Fibroblast of pulmonary artery (primary cell): ENCODE data around the gene SDF2L1.
"Not testable (repeated sequence)": the region's sequence is repeated elsewhere in the genome, so short reads cannot be mapped to it uniquely, and the experiment has no call there.

Experiments used
- DNase-seq: peaks from one replicate; pipeline ENCODE4 v3.0.0-alpha.2; 2010; ENCODE audit warnings: low read depth
- H3K4me3 ChIP-seq: replicated peaks from 2 replicates; pipeline ENCODE4 v1.5.1; 2011; ENCODE audit warnings: low read depth, mild to moderate bottlenecking, control low read depth, low read length, moderate library complexity
- TF ChIP-seq, protein P1 (sequence below): IDR thresholded peaks from 2 replicates; pipeline ENCODE4 v1.5.1; 2011; ENCODE audit warnings: mild to moderate bottlenecking, control low read depth, low read length, inconsistent platforms; ENCODE audit errors: missing control alignments

The SDF2L1 gene

DNA sequence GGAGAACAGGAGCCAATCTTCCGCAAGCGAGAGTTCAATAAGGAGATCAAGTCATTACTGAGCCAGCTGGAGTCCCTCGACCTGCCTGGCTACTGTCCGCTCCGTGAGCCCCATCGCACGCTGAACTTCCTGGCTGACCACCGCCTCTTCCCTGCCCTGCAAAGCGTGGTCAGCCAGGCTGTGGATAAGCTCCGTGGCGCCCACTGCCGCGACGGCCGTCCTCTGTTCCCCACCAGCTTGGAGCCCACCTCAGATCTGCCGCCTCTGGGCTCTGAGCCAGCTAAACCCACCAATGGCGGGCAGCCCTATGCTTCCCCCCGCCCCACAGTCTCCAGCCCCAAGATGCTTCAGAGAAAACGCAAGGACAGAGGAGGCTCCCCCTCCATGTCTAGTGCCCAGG is 7.3 kb upstream of the SDF2L1 start:
- TF ChIP-seq, protein P1, sequence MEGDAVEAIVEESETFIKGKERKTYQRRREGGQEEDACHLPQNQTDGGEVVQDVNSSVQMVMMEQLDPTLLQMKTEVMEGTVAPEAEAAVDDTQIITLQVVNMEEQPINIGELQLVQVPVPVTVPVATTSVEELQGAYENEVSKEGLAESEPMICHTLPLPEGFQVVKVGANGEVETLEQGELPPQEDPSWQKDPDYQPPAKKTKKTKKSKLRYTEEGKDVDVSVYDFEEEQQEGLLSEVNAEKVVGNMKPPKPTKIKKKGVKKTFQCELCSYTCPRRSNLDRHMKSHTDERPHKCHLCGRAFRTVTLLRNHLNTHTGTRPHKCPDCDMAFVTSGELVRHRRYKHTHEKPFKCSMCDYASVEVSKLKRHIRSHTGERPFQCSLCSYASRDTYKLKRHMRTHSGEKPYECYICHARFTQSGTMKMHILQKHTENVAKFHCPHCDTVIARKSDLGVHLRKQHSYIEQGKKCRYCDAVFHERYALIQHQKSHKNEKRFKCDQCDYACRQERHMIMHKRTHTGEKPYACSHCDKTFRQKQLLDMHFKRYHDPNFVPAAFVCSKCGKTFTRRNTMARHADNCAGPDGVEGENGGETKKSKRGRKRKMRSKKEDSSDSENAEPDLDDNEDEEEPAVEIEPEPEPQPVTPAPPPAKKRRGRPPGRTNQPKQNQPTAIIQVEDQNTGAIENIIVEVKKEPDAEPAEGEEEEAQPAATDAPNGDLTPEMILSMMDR: no peak
- no peak for DNase-seq
- H3K4me3 ChIP-seq: no peak overlapping the region

DNA sequence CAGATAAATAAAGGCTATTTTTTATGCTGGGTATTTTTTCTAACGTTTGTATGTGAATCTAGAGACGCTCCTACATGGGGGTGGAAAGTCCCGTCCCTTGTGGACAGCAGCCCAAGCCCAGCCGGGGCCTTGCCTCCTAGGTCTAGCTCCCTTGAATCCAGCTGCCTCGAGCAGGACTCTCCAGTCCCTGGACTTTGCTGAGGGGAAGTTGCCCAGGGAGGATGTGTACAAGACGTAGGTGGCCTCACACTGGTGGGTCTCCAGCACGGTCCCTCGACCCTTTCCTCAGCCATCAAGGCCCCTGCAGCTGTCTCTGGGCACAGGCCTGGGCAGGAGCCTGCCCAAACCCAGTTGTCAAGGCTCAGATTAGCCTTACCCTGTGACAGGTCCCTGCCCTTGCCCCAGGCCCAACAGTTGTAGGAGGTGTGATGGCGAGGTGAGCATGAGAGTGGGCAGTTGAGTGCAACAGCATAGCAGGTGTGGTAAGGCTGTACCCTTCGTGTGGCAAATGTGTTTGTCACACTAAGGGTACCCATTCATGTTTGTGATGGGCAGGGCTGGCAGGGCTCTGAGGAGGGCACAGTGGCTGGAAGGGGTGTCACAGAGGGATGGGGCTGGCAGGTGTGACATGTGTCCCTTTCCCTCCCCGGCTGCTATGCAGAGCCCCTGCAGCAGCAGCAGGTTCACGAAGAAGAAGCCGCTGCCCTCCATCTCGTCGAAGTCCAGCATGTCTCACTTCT is 6.2 kb upstream of the SDF2L1 start:
- DNase-seq: no peak
- no peak overlapping the region for H3K4me3 ChIP-seq
- TF ChIP-seq, protein P1: no peak

DNA sequence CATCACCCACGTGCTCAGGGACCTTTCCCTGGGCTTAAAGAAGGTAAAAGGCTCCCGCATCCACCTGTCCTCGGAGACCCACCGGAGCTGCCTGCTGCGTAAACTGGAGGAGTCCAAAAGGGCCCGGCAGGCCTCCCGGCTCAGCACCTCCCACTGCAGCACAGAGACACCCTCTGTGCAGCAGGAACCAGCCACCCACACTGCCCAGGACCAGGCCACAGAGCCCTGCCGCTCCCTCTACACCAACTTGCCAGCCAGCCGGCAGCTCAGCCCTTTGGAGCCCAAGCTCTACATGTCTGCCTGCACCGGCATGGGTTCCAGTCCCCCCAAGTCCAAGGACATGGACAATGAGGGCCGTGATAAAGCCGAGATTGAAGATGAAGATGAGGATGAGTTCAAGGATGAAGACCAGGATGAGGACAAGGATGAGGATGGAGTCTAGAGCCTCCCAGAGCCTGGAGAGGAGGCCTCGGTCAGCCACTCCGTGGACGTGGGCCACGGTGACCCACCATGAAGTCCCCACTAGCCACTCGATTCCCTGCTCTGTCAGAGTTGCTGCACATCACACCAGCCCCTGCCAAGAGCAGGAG is 5.4 kb upstream of the SDF2L1 start:
- TF ChIP-seq, protein P1: no peak
- H3K4me3 ChIP-seq: no peak overlapping the region
- DNase-seq: no peak

DNA sequence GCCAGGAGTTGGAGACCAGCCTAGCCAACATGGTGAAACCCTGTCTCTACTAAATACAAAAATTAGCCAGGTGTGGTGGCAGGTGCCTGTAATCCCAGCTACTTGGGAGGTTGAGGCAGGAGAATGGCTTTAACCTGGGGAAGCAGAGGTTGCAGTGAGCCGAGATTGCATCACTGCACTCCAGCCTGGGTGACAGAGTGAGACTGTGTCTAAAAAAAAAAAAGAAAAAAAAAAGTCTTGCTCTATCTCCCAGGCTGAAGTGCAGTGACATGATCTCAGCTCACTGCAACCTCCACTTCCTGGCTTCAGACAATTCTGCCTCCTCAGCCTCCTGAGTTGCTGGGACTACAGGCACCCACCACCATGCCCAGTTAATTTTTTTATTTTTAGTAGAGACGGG is 4.7 kb upstream of the SDF2L1 start:
- DNase-seq, H3K4me3 ChIP-seq: not testable (repeated sequence)

DNA sequence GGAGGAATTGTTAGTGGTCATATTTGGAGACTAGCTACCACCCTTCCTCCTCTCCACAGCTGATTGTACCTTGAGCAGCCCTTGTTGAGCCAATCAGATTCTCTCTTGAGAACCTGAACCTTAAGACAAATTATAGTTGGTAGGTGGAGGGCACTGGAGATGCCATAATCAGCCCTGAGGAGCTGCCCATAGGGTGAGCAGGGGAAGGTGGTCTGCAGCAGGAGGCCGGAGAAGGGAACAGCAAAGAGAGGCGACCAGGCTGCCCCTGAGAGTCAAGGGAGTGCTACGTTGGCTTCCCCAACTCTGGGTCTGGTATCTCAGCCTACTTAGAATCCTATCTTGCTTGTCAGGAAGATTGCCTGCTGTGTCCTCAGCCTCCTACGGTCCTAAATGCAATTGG is 2.7 kb upstream of the SDF2L1 start:
- TF ChIP-seq, protein P1: no peak
- no peak for DNase-seq
- no peak overlapping the region for H3K4me3 ChIP-seq

DNA sequence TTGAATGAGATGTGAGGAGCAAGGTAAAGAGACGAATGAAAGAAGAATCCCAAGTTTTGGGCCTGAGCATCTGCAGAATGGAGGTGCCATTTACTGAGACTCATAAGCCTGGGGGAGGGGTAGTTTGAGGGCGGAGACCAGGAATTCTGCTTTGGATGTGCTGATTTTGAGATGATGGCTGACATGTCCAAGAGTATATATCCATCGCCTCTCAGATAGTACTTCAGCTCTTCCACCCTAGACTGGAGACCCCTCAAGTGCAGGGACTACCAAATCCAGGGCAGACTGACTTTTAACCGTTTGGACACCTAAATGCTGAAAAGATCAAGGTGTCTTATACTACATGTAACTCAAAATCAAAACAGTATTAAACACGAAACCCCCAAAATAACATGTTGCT is 1.3 kb upstream of the SDF2L1 start:
- no peak for DNase-seq
- no peak overlapping the region for H3K4me3 ChIP-seq
- TF ChIP-seq, protein P1: no peak

DNA sequence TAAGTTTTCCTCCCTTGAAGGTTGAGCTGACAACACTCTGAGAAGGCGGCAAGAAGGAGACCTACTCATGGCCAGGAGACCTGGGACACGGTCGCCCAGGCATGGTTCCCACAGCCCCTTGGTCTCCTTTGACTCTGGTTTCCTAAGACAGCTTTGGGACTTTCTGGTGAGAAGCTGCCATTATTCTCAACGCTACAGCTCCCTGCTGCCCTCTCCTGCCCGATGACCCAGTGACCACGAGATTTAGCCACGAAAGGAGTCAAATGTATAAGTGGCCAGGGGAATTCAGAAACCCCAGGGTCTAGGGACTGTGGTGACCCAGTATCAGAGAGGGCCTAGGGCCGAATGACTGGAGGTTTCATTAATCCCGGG is 699 bp upstream of the SDF2L1 start:
- peak; percentile 62 for DNase-seq
- H3K4me3 ChIP-seq: peak overlapping the region; percentile 63
- TF ChIP-seq, protein P1: peak; percentile 58
